22Rv1 (cell line): ENCODE measurements around the gene VIL1.

Experiments used
- ZFX ChIP-seq: fragments of 450-650 bp; IDR thresholded peaks from 2 replicates; pipeline ENCODE4 v1.6.1; 2017; ENCODE audit warnings: antibody characterized with exemption, borderline replicate concordance
- TF ChIP-seq, protein P1 (sequence below): fragments of 450-650 bp; IDR thresholded peaks from 2 replicates; pipeline ENCODE4 v1.5.1; 2017; ENCODE audit warnings: mild to moderate bottlenecking

DNA sequence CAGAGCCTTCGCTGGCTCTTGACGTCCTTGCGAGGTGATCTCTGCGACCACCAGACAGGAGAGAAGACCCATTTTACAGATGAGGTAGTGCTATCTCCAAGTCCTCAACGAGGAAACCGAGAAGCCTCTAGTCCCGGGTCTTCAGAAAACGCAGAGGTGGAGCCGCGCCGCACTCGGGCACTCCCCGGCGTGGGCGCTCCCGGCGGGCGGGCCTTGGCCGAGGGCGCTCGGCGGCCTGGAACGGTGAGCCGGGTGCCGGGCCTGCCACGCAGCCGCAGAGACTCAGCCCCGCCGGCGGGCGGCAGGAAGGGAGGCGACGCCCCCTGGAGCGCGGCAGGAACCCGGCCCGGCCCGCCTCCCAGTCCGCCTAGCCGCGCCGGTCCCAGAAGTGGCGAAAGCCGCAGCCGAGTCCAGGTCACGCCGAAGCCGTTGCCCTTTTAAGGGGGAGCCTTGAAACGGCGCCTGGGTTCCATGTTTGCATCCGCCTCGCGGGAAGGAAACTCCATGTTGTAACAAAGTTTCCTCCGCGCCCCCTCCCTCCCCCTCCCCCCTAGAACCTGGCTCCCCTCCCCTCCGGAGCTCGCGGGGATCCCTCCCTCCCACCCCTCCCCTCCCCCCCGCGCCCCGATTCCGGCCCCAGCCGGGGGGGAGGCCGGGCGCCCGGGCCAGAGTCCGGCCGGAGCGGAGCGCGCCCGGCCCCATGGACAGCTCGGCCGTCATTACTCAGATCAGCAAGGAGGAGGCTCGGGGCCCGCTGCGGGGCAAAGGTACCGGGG lies 19.3 kb upstream of the VIL1 start, which contains the start of gene CTDSP1:
- TF ChIP-seq, protein P1, sequence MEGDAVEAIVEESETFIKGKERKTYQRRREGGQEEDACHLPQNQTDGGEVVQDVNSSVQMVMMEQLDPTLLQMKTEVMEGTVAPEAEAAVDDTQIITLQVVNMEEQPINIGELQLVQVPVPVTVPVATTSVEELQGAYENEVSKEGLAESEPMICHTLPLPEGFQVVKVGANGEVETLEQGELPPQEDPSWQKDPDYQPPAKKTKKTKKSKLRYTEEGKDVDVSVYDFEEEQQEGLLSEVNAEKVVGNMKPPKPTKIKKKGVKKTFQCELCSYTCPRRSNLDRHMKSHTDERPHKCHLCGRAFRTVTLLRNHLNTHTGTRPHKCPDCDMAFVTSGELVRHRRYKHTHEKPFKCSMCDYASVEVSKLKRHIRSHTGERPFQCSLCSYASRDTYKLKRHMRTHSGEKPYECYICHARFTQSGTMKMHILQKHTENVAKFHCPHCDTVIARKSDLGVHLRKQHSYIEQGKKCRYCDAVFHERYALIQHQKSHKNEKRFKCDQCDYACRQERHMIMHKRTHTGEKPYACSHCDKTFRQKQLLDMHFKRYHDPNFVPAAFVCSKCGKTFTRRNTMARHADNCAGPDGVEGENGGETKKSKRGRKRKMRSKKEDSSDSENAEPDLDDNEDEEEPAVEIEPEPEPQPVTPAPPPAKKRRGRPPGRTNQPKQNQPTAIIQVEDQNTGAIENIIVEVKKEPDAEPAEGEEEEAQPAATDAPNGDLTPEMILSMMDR, result no peak
- no peak for TF ChIP-seq ZFX
